Transverse colon (tissue), 4 donors: ENCODE data around the gene EYA3. TPM values are rescaled to one million over a fixed set of nuclear protein-coding genes. Genes with fewer than 3 reads are reported as not detected.
A peak's percentile ranks its signal among the peaks of the same experiment; 100 is the strongest.

Experiments
- DNase-seq: peaks from one replicate; pipeline ENCODE4 v3.0.0-alpha.2; 2019
- H3K27ac ChIP-seq, 4 donors: fragments of 200-600 bp; sonication (generic); 2 replicates each; pipeline ENCODE4 v1.5.1; 2016 to 2018; ENCODE audit warnings: inconsistent platforms in 4 of 4
- H3K27me3 ChIP-seq: fragments of 200-600 bp; sonication (generic); 2 replicates; pipeline ENCODE4 v1.5.1; 2017; ENCODE audit warnings: inconsistent platforms
- H3K36me3 ChIP-seq, 4 donors: fragments of 200-600 bp; sonication (generic); 2 replicates each; pipeline ENCODE4 v1.5.1; 2017 to 2019; ENCODE audit warnings: inconsistent platforms in 4 of 4
- H3K4me1 ChIP-seq, 4 donors: fragments of 200-600 bp; sonication (generic); 2 replicates each; pipeline ENCODE4 v1.5.1; 2017 to 2020; ENCODE audit warnings: inconsistent platforms in 4 of 4
- H3K4me3 ChIP-seq, 4 donors: fragments of 200-600 bp; sonication (generic); 1 replicate in 1 of 4; 2 replicates in 3 of 4; pipeline versions ENCODE4 v1.5.1 to v1.6.1; 2017 to 2019; ENCODE audit warnings: inconsistent platforms in 4 of 4
- H3K9me3 ChIP-seq, 2 donors: fragments of 200-600 bp; sonication (generic); 2 replicates each; pipeline ENCODE4 v1.5.1; 2017 to 2019; ENCODE audit warnings: inconsistent platforms in 2 of 2
- EP300 ChIP-seq: sonication (generic); formaldehyde crosslinking; IDR thresholded peaks from one replicate; pipeline ENCODE4 v1.6.1; 2017; ENCODE audit warnings: antibody characterized with exemption, low read depth
- POLR2A ChIP-seq: fragments of 450-650 bp; IDR thresholded peaks from one replicate; pipeline ENCODE4 v1.6.1; 2016; ENCODE audit warnings: antibody characterized with exemption, mild to moderate bottlenecking, moderate library complexity
- POLR2AphosphoS5 ChIP-seq, 3 donors: sonication (generic); formaldehyde crosslinking; IDR thresholded peaks; one replicate each; pipeline ENCODE4 v1.6.1; 2016; ENCODE audit warnings: antibody characterized with exemption in 3 of 3
- WGBS, 2 donors: methylation state at CpG; one replicate each; pipeline ENCODE4 v1.1.5; 2018; ENCODE audit warnings: low coverage in 1 of 2; 5-methylcytosine and 5-hydroxymethylcytosine counted together
- in situ Hi-C, 4 donors: fragments of 200-750 bp; cut with MboI; loops; one replicate each; pipeline versions ENCODE4 v1.15.0 to v1.15.1; 2017; ENCODE audit warnings: low sequenced_read_pairs in 3 of 4, low pct_ligation_motif_present in 1 of 4, low pct_unique_long_range_greater_than_20kb in 1 of 4
- intact Hi-C: fragments of 100-400 bp; cut with DNase I; formaldehyde crosslinking; loops from one replicate; pipeline ENCODE4 v1.15.1; 2023; ENCODE audit warnings: low total_unique reads
- total RNA-seq, 4 donors: library from RNA; depleted of rRNA; stranded (reverse); fragments of >200 nt; gene quantifications; one replicate each; pipeline ENCODE4 v1.1.0, GENCODE V29; 2016
- TF ChIP-seq, protein P1 (sequence below), 5 experiments: fragments of 200-600 bp in 3 of 5; fragments of 450-650 bp in 2 of 5; sonication (generic) in 3 of 5; IDR thresholded peaks; 1 replicate in 2 of 5; 2 replicates in 3 of 5; pipeline ENCODE4 v1.5.1; 2016 to 2017; ENCODE audit warnings: antibody characterized with exemption in 5 of 5, inconsistent platforms in 3 of 5, mild to moderate bottlenecking in 2 of 5, moderate library complexity in 1 of 5

The EYA3 gene
- total RNA-seq, 4 donors from 2014 or later = 14.6 to 50.2 (median 18.5) TPM

DNA sequence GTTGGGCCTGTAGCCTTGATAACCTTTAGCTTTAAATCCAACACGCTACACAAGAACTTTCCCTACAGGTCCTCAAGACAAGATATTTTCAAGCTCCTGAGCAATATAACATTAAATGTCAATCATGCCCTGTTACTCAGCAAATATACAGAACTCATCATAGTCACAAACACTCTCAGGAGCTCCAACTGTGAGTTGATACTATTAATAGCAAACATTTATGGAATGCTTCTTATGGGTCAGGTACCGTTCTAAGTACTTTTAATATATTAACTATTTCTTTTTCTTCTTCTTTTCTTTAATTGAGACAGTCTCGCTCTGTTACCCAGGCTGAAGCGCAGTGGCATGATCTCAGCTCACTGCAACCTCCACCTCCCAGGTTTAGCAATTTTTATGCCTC is 10.1 kb downstream of the EYA3 start:
- Histone ChIP-seq H3K27ac (peak overlapping the region in 1 of 4 donors; percentile 23), H3K27me3 (no peaks in the 10 kb centered on the region), H3K4me1 (peaks cover 0 to 41% (median 14%) of the 10 kb centered on the region in 4 donors), H3K4me3 (no peak overlapping the region), H3K36me3 (peaks cover 0 to 6% (median 2%) of the 10 kb centered on the region in 4 donors), H3K9me3 (no peaks in the 10 kb centered on the region)
- 86 to 90% methylated on average over 4 of the region's 4 CpGs for WGBS, 2 donors
- in situ Hi-C loops = no loop called here
- DNase-seq = no peak
- intact Hi-C loops = no loop called here
- TF ChIP-seq POLR2AphosphoS5 (IDR thresholded peaks at IDR 0.05) = no peak
- TF ChIP-seq, protein P1, sequence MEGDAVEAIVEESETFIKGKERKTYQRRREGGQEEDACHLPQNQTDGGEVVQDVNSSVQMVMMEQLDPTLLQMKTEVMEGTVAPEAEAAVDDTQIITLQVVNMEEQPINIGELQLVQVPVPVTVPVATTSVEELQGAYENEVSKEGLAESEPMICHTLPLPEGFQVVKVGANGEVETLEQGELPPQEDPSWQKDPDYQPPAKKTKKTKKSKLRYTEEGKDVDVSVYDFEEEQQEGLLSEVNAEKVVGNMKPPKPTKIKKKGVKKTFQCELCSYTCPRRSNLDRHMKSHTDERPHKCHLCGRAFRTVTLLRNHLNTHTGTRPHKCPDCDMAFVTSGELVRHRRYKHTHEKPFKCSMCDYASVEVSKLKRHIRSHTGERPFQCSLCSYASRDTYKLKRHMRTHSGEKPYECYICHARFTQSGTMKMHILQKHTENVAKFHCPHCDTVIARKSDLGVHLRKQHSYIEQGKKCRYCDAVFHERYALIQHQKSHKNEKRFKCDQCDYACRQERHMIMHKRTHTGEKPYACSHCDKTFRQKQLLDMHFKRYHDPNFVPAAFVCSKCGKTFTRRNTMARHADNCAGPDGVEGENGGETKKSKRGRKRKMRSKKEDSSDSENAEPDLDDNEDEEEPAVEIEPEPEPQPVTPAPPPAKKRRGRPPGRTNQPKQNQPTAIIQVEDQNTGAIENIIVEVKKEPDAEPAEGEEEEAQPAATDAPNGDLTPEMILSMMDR (IDR thresholded peaks at IDR 0.05) = no peak
- TF ChIP-seq POLR2A = no peak
- TF ChIP-seq EP300 = no peak

DNA sequence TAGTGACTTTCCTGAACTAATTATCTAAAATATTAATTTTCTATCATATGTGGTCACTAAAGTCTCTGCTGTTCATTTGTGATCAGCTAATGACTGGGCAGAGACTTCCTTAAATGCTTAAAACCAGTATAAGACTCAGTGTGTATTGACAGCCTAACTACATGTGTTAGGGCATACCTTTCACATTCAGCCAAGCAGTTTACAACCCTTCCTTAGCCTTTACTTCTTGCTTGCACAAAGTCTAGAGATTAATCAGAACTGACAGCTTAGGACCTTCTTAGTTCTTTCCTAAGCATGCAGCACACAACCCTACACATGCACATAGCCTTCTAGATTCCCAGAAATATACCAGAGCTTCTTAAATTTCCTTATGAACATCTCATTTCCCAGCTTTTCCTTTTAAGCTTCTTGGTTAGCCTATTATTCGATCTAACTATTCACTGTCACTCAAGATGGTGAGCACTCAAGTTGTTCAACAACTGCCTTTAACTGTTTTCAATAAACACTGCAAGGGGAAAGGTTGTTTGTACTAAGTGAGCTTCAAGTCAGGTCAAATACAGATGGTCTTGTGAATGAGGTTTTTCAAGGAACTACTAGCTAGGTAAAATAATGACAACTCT is 13.4 kb downstream of the EYA3 start:
- H3K27ac ChIP-seq = no peak overlapping the region
- peaks cover 0 to 4% (median 0%) of the 10 kb centered on the region in 4 donors for H3K36me3 ChIP-seq
- H3K4me3 ChIP-seq = no peak overlapping the region
- in situ Hi-C loops (no loop called here), intact Hi-C loops (no loop called here)
- H3K4me1 ChIP-seq = peaks cover 0 to 43% (median 24%) of the 10 kb centered on the region in 4 donors
- no peak for DNase-seq
- TF ChIP-seq, protein P1 (IDR thresholded peaks at IDR 0.05) = no peak
- TF ChIP-seq POLR2AphosphoS5 (IDR thresholded peaks at IDR 0.05) = no peak
- no peak for TF ChIP-seq POLR2A
- TF ChIP-seq EP300 = no peak
- WGBS, 2 donors = 50 to 61% methylated on average over 1 of the region's 1 CpG
- no peaks in the 10 kb centered on the region for H3K27me3 ChIP-seq
- H3K9me3 ChIP-seq = no peaks in the 10 kb centered on the region

DNA sequence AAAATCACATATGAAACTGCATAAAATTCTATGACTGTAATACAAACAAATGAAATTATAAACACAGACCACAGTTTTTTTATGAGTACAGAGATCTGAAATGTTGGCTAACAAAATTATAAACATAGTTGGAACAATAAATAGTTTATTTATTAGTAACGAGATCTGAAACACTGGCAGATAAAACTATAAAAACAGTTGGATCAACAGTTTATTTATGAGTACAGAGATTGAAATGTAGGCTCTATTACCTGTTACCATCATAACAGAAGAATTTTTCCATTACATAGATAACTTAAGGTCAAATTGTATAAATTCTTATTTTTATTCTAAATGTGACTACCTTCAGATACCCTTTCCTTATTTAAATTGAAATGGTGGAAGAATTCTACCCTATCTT is 14.5 kb downstream of the EYA3 start:
- H3K9me3 ChIP-seq = no peaks in the 10 kb centered on the region
- intact Hi-C loops = no loop called here
- in situ Hi-C loops = no loop called here
- no peaks in the 10 kb centered on the region for H3K36me3 ChIP-seq
- H3K27ac ChIP-seq = no peak overlapping the region
- WGBS, 2 donors = 72 to 88% methylated on average over 1 of the region's 1 CpG
- H3K4me3 ChIP-seq = no peak overlapping the region
- H3K4me1 ChIP-seq = peaks cover 0 to 33% (median 21%) of the 10 kb centered on the region in 4 donors
- TF ChIP-seq EP300 (no peak), POLR2AphosphoS5 (IDR thresholded peaks at IDR 0.05) (no peak), POLR2A (no peak)
- TF ChIP-seq, protein P1 (IDR thresholded peaks at IDR 0.05) = no peak
- H3K27me3 ChIP-seq = no peaks in the 10 kb centered on the region
- DNase-seq = no peak

DNA sequence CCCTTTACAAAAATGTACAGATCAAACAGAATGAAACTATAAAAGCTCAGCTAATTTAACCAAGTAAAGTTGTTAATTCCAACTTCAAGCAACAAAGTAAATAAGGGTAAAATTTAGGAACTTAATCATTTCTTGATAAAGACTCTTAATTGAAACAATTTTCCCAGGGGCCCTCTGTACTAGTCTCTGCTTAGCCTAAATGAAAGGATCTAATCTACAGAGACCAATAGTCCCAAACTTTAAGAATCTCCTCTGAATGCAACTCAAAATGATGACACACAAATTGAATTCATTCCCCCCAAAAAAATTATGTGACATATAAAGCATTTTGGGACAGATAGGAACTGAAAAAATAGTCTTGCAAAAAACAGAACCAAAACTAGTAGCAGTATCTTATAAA is 16.6 kb downstream of the EYA3 start:
- TF ChIP-seq, protein P1 (IDR thresholded peaks at IDR 0.05) = no peak
- TF ChIP-seq POLR2A = no peak
- no peak for TF ChIP-seq EP300
- TF ChIP-seq POLR2AphosphoS5 (IDR thresholded peaks at IDR 0.05) = no peak
- no peak overlapping the region for H3K4me3 ChIP-seq
- peaks cover 4 to 38% (median 27%) of the 10 kb centered on the region in 4 donors for H3K4me1 ChIP-seq
- no peak overlapping the region for H3K27ac ChIP-seq
- H3K27me3 ChIP-seq = no peaks in the 10 kb centered on the region
- no peaks in the 10 kb centered on the region for H3K36me3 ChIP-seq
- no peak for DNase-seq
- no peaks in the 10 kb centered on the region for H3K9me3 ChIP-seq
- intact Hi-C loops (no loop called here), in situ Hi-C loops (no loop called here)
